Uterus (tissue), 4 donors: Measurements from ENCODE around the gene PTPRJ. TPM values are rescaled to one million over a fixed set of nuclear protein-coding genes. Genes with fewer than 3 reads are reported as not detected.

Experiments used
- DNase-seq, 2 donors: peaks; one replicate each; pipeline ENCODE4 v3.0.0-alpha.2; 2019 to 2020
- H3K27ac ChIP-seq, 2 donors: fragments of 200-600 bp; sonication (generic); 1 replicate in 1 of 2; 2 replicates in 1 of 2; pipeline ENCODE4 v1.5.1; 2016 to 2018
- H3K27me3 ChIP-seq, 2 donors: fragments of 200-600 bp; sonication (generic); one replicate each; pipeline ENCODE4 v1.5.1; 2018 to 2019; ENCODE audit warnings: control low read depth in 1 of 2
- H3K36me3 ChIP-seq, 2 donors: fragments of 200-600 bp; sonication (generic); one replicate each; pipeline ENCODE4 v1.5.1; 2019; ENCODE audit warnings: control low read depth in 1 of 2
- H3K4me1 ChIP-seq, 2 donors: fragments of 200-600 bp; sonication (generic); one replicate each; pipeline ENCODE4 v1.5.1; 2018 to 2019; ENCODE audit warnings: control low read depth in 1 of 2
- H3K4me3 ChIP-seq, 2 donors: fragments of 200-600 bp; sonication (generic); 1 replicate in 1 of 2; 2 replicates in 1 of 2; pipeline ENCODE4 v1.5.1; 2018 to 2019; ENCODE audit warnings: mild to moderate bottlenecking in 1 of 2
- H3K9me3 ChIP-seq, 2 donors: fragments of 200-600 bp; sonication (generic); one replicate each; pipeline ENCODE4 v1.5.1; 2019; ENCODE audit warnings: control low read depth in 1 of 2
- POLR2A ChIP-seq, 2 donors: fragments of 450-650 bp; IDR thresholded peaks; one replicate each; pipeline ENCODE4 v1.6.1; 2016; ENCODE audit warnings: antibody characterized with exemption in 2 of 2, mild to moderate bottlenecking in 1 of 2, moderate library complexity in 1 of 2
- intact Hi-C: fragments of 100-400 bp; cut with DNase I; formaldehyde crosslinking; loops from one replicate; pipeline ENCODE4 v1.15.1; 2023; ENCODE audit warnings: low total_unique reads
- total RNA-seq, 4 donors: library from RNA; depleted of rRNA in 3 of 4; stranded (reverse); fragments of >200 nt in 3 of 4; gene quantifications; one replicate each; pipeline versions ENCODE4 v1.1.0 to v1.2.4, GENCODE V29; 2014 to 2023
- TF ChIP-seq, protein P1 (sequence below), 4 experiments: fragments of 200-600 bp in 2 of 4; fragments of 450-650 bp in 2 of 4; sonication (generic) in 2 of 4; IDR thresholded peaks; one replicate each; pipeline ENCODE4 v1.5.1; 2016 to 2019; ENCODE audit warnings: antibody characterized with exemption in 4 of 4, mild to moderate bottlenecking in 2 of 4, moderate library complexity in 1 of 4
- donor health status: DM: yes; HTN: yes; CAD: no.

PTPRJ gene
- total RNA-seq, 4 donors from 2014 or later = 2.1 to 22.1 (median 7.1) TPM

- no peak for TF ChIP-seq POLR2A (IDR thresholded peaks at IDR 0.05)
- TF ChIP-seq, protein P1, sequence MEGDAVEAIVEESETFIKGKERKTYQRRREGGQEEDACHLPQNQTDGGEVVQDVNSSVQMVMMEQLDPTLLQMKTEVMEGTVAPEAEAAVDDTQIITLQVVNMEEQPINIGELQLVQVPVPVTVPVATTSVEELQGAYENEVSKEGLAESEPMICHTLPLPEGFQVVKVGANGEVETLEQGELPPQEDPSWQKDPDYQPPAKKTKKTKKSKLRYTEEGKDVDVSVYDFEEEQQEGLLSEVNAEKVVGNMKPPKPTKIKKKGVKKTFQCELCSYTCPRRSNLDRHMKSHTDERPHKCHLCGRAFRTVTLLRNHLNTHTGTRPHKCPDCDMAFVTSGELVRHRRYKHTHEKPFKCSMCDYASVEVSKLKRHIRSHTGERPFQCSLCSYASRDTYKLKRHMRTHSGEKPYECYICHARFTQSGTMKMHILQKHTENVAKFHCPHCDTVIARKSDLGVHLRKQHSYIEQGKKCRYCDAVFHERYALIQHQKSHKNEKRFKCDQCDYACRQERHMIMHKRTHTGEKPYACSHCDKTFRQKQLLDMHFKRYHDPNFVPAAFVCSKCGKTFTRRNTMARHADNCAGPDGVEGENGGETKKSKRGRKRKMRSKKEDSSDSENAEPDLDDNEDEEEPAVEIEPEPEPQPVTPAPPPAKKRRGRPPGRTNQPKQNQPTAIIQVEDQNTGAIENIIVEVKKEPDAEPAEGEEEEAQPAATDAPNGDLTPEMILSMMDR (IDR thresholded peaks at IDR 0.05) = no peak
- no peaks in the 10 kb centered on the region for H3K27me3 ChIP-seq
- intact Hi-C loops = no loop called here
- H3K4me3 ChIP-seq = no peak overlapping the region
- H3K9me3 ChIP-seq = no peaks in the 10 kb centered on the region
- no peaks in the 10 kb centered on the region for H3K36me3 ChIP-seq
- peak overlapping the region in 1 of 2 donors; percentile 16 for H3K27ac ChIP-seq
- H3K4me1 ChIP-seq = peaks cover 0 to 8% of the 10 kb centered on the region in 2 donors
- no peak for DNase-seq
Observed at GRCh38 chr11:48169259-48169658, 188.9 kb downstream of the PTPRJ start.

- Histone ChIP-seq H3K27ac (peak overlapping the region in 1 of 2 donors; percentile 16), H3K36me3 (no peaks in the 10 kb centered on the region), H3K9me3 (no peaks in the 10 kb centered on the region), H3K27me3 (no peaks in the 10 kb centered on the region), H3K4me1 (peaks cover 0 to 8% of the 10 kb centered on the region in 2 donors), H3K4me3 (no peak overlapping the region)
- intact Hi-C loops = no loop called here
- no peak for DNase-seq
- TF ChIP-seq, protein P1 (IDR thresholded peaks at IDR 0.05) = no peak
- TF ChIP-seq POLR2A (IDR thresholded peaks at IDR 0.05) = no peak
Observed at GRCh38 chr11:48169717-48170116, 189.4 kb downstream of the PTPRJ start.

- Histone ChIP-seq H3K4me3 (no peak overlapping the region), H3K4me1 (peaks cover 0 to 8% of the 10 kb centered on the region in 2 donors), H3K9me3 (no peaks in the 10 kb centered on the region), H3K36me3 (no peaks in the 10 kb centered on the region), H3K27me3 (no peaks in the 10 kb centered on the region), H3K27ac (no peak overlapping the region)
- no peak for DNase-seq
- intact Hi-C loops = no loop called here
- TF ChIP-seq POLR2A (IDR thresholded peaks at IDR 0.05) = no peak
- TF ChIP-seq, protein P1 (IDR thresholded peaks at IDR 0.05) = no peak
Observed at GRCh38 chr11:48170241-48171233, 190.2 kb downstream of the PTPRJ start.

DNA sequence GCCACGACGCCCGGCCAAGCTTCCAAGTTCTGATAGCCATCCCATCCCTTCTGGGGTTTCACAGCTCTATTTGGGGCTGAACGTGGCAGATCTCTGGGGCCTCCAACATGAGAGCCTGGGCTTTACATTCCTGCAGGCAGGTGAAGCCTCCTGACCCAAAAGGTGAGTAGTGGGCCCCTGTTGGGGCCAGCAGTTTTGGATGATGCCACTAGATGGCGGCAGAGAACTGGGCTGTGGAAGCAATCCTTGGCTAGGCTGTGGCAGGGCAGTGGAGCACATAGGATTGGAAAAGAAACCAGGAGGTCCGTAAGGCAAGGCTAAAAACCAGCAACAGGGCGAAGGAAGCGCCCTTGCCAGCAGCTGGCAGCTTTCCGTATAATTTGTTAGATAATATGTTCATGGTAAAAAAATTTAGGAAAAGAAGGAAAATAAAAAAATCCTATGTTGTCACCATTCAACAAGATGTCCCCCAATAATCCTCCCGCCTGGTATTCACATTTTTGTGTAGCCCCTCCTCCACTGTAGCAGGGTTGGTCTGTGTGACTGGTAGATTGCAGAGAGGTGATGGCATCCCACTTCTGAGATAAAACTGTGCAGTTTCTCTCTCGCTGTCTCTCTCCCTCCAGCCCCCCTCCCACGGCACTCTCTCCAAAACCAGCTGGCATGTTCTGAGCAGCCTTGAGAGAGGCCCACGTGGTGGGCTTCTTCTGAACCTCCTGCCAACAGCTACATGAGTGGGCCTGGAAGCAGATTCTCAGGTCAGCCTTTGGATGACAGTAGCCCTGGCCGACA is 192.7 kb downstream of the PTPRJ start:
- Histone ChIP-seq H3K36me3 (no peaks in the 10 kb centered on the region), H3K27me3 (no peaks in the 10 kb centered on the region), H3K4me3 (no peak overlapping the region), H3K4me1 (peaks cover 0 to 8% of the 10 kb centered on the region in 2 donors), H3K9me3 (no peaks in the 10 kb centered on the region), H3K27ac (no peak overlapping the region)
- peak; percentile 17 to 35 for DNase-seq
- intact Hi-C loops = no loop called here
- TF ChIP-seq POLR2A (IDR thresholded peaks at IDR 0.05) = no peak
- TF ChIP-seq, protein P1 (IDR thresholded peaks at IDR 0.05) = peak; percentile 58 to 70 (median 64)
